ENCODE results near the gene PRSS56.

- TF ChIP-seq CTCF (IDR thresholded peaks at IDR 0.05) (no peak), POLR2A (IDR thresholded peaks at IDR 0.05) (no peak)
Measured at GRCh38 chr2:232573042-232573441, 52.9 kb downstream of the PRSS56 start.
